Right lobe of liver (tissue), 4 donors: ENCODE data around the gene SLC18A2.

Experiments
- CTCF ChIP-seq, 4 donors: fragments of 200-600 bp in 3 of 4; fragments of 450-650 bp in 1 of 4; IDR thresholded peaks; one replicate each; pipeline versions ENCODE4 v1.5.1 to v1.8.0; 2016 to 2022; ENCODE audit warnings: antibody characterized with exemption in 4 of 4, mild to moderate bottlenecking in 2 of 4
- POLR2A ChIP-seq: fragments of 450-650 bp; IDR thresholded peaks from one replicate; pipeline ENCODE4 v1.6.1; 2017; ENCODE audit warnings: antibody characterized with exemption, mild to moderate bottlenecking
- donor health status: DM: no; HTN: no; CAD: no.
- donor health status: DM: no; HTN: no; CAD: no.
- donor health status: DM: no; HTN: yes; CAD: no.

GRCh38 chr10:117266400-117266799 lies 25.5 kb downstream of the SLC18A2 start:
- TF ChIP-seq CTCF (IDR thresholded peaks at IDR 0.05) (no peak), POLR2A (no peak)
